ENCODE measurements around the gene COQ3.
"Not testable (repeated sequence)": the region's sequence is repeated elsewhere in the genome, so short reads cannot be mapped to it uniquely, and the experiment has no call there.

COQ3 gene

GRCh38 chr6:99378636-99379035, 15.4 kb downstream of the COQ3 start:
- no peak for DNase-seq

- no peak for DNase-seq
Measured at GRCh38 chr6:99369533-99369932, 24.5 kb downstream of the COQ3 start.

GRCh38 chr6:99366852-99367251, 27.1 kb downstream of the COQ3 start:
- DNase-seq: no peak

GRCh38 chr6:99364026-99364425, 30.0 kb downstream of the COQ3 start:
- no peak for DNase-seq

- no peak for DNase-seq
Measured at GRCh38 chr6:99362678-99363268, 31.2 kb downstream of the COQ3 start.

GRCh38 chr6:99359800-99360199, 34.2 kb downstream of the COQ3 start:
- no peak for DNase-seq

- no peak for DNase-seq
Measured at GRCh38 chr6:99356641-99357040, 37.4 kb downstream of the COQ3 start.

- no peak for DNase-seq
Measured at GRCh38 chr6:99354983-99355382, 39.0 kb downstream of the COQ3 start.

- DNase-seq: no peak
Measured at GRCh38 chr6:99353126-99353525, 40.9 kb downstream of the COQ3 start.

- DNase-seq: peak; percentile 37
Measured at GRCh38 chr6:99350573-99350972, 43.4 kb downstream of the COQ3 start.

- peak; percentile 78 for DNase-seq
Measured at GRCh38 chr6:99349171-99350141, 44.5 kb downstream of the COQ3 start, which contains the start of gene FAXC. FAXC (minus strand) TSS chr6:99349674; CDS start chr6:99349372, 302 bp downstream.

GRCh38 chr6:99348288-99349170, 45.5 kb downstream of the COQ3 start:
- DNase-seq: peak; percentile 38

GRCh38 chr6:99347804-99348203, 46.2 kb downstream of the COQ3 start:
- DNase-seq: no peak

GRCh38 chr6:99346595-99346994, 47.4 kb downstream of the COQ3 start:
- DNase-seq: no peak

GRCh38 chr6:99345164-99345563, 48.8 kb downstream of the COQ3 start:
- DNase-seq: no peak

GRCh38 chr6:99344289-99344688, 49.7 kb downstream of the COQ3 start:
- DNase-seq: no peak

GRCh38 chr6:99341862-99342455, 52.0 kb downstream of the COQ3 start:
- DNase-seq: no peak

- no peak for DNase-seq
Measured at GRCh38 chr6:99338188-99338587, 55.8 kb downstream of the COQ3 start.

- DNase-seq: not testable (repeated sequence)
Measured at GRCh38 chr6:99335298-99335697, 58.7 kb downstream of the COQ3 start.

GRCh38 chr6:99334526-99335127, 59.4 kb downstream of the COQ3 start:
- DNase-seq: peak; percentile 51

- no peak for DNase-seq
Measured at GRCh38 chr6:99333068-99333467, 60.9 kb downstream of the COQ3 start.

- DNase-seq: no peak
Measured at GRCh38 chr6:99331531-99331930, 62.5 kb downstream of the COQ3 start.
